ENCODE results near the gene MAN2A2. TPM values are rescaled to one million over a fixed set of nuclear protein-coding genes. Genes with fewer than 3 reads are reported as not detected.

Gene MAN2A2
- total and polyA plus RNA-seq, 9 of the 15 experiments (the other 6 are each of a cell fraction or from before 2014, with no cell fraction given) = 7.3 to 151 (median 43.4) TPM

GRCh38 chr15:90915808-90916440 is 12.8 kb downstream of the MAN2A2 start (continued):
- TF ChIP-seq NFIX (CRISPR knock-in tag; IDR thresholded peaks at IDR 0.05; ENCODE audit: low read depth) (no peak), U2AF2 (optimal IDR thresholded peaks at IDR 0.05; ENCODE audit: low read depth, low read length) (no peak), SIRT6 (IDR thresholded peaks at IDR 0.05; ENCODE audit: low read depth, low read length) (no peak), AFF1 (IDR thresholded peaks at IDR 0.05; ENCODE audit: low read depth in 1 of 2, partially characterized antibody in 2 of 2) (peak in 1 of 2 experiments; percentile 44), ZNF280B (CRISPR knock-in tag; IDR thresholded peaks at IDR 0.05) (no peak), SIN3A (IDR thresholded peaks at IDR 0.05; ENCODE audit: borderline replicate concordance in 2 of 2, control insufficient read depth in 1 of 2, low read depth in 2 of 2, low read length in 2 of 2) (peak; percentile 51 to 53; a peak in 2 of 4 replicates), PPARD (CRISPR knock-in tag; IDR thresholded peaks at IDR 0.05) (no peak), MLLT1 (IDR thresholded peaks at IDR 0.05) (no peak), GTF2E2 (tag; IDR thresholded peaks at IDR 0.05) (no peak), BRF2 (IDR thresholded peaks at IDR 0.05; ENCODE audit: borderline replicate concordance, insufficient read depth, insufficient read length) (no peak), PTTG1 (tag; IDR thresholded peaks at IDR 0.05; ENCODE audit: low read depth) (no peak), ZBED1 (IDR thresholded peaks at IDR 0.05) (no peak), AFF4 (CRISPR knock-in tag; IDR thresholded peaks at IDR 0.05) (peak; percentile 32; the same call in 1 of the 2 replicates), HMG20A (CRISPR knock-in tag; conservative IDR thresholded peaks at IDR 0.05) (no peak), ZNF445 (CRISPR knock-in tag; IDR thresholded peaks at IDR 0.05; ENCODE audit: low read depth) (no peak)
